Brain microvascular endothelial cell (primary cell): ENCODE data around the gene IL15RA.

Experiments used
- DNase-seq: peaks from one replicate; pipeline ENCODE4 v3.0.0-alpha.2; 2020
- H3K27ac ChIP-seq: fragments of 250-450 bp; sonication (Bioruptor Pico); 2 replicates; pipeline ENCODE4 v1.5.1; 2020; ENCODE audit warnings: mild to moderate bottlenecking, moderate library complexity
- H3K27me3 ChIP-seq: fragments of 250-450 bp; sonication (Bioruptor Pico); replicated peaks from 2 replicates; pipeline ENCODE4 v1.5.1; 2020; ENCODE audit warnings: mild to moderate bottlenecking
- H3K36me3 ChIP-seq: fragments of 250-450 bp; sonication (Bioruptor Pico); replicated peaks from 2 replicates; pipeline ENCODE4 v1.5.1; 2020; ENCODE audit warnings: mild to moderate bottlenecking
- H3K4me3 ChIP-seq: 2 replicates; pipeline ENCODE4 v1.5.1; 2011; ENCODE audit warnings: low read depth, mild to moderate bottlenecking, control low read depth, low read length, moderate library complexity
- CTCF ChIP-seq: IDR thresholded peaks from 2 replicates; pipeline ENCODE4 v1.5.1; 2011; ENCODE audit warnings: low read depth, mild to moderate bottlenecking, moderate library complexity, low read length, control low read depth, inconsistent platforms; ENCODE audit errors: missing control alignments
- in situ Hi-C: cut with HindIII; loops from 2 replicates; pipeline ENCODE4 v1.10.0; 2017; ENCODE audit warnings: low sequenced_read_pairs, low pct_ligation_motif_present

The IL15RA gene

GRCh38 chr10:5906651-5907050 lies 70.7 kb downstream of the IL15RA start:
- Histone ChIP-seq H3K36me3 (peaks cover 38% of the 10 kb centered on the region), H3K27ac (no peak overlapping the region)
- in situ Hi-C loops, result no loop called here

GRCh38 chr10:5905854-5906507 lies 71.4 kb downstream of the IL15RA start:
- Histone ChIP-seq H3K4me3 (no peak overlapping the region), H3K27me3 (no peaks in the 10 kb centered on the region), H3K27ac (no peak overlapping the region), H3K36me3 (peaks cover 33% of the 10 kb centered on the region)
- no peak for DNase-seq
- TF ChIP-seq CTCF, result no peak
- in situ Hi-C loops, result no loop called here

More at GRCh38 chr10:5906651-5907050, 70.7 kb downstream of the IL15RA start:
- DNase-seq, result no peak
- no peak for TF ChIP-seq CTCF
- H3K27me3 ChIP-seq, result no peaks in the 10 kb centered on the region
- H3K4me3 ChIP-seq, result no peak overlapping the region

- Histone ChIP-seq H3K4me3 (no peak overlapping the region), H3K36me3 (peaks cover 17% of the 10 kb centered on the region), H3K27me3 (no peaks in the 10 kb centered on the region), H3K27ac (no peak overlapping the region)
- no peak for TF ChIP-seq CTCF
- in situ Hi-C loops, result no loop called here
- DNase-seq, result no peak
Observed at GRCh38 chr10:5904227-5904626, 73.1 kb downstream of the IL15RA start.

GRCh38 chr10:5903563-5903962 lies 73.8 kb downstream of the IL15RA start:
- no peak overlapping the region for H3K4me3 ChIP-seq
- no peak for DNase-seq
- H3K27me3 ChIP-seq, result no peaks in the 10 kb centered on the region
- no peak for TF ChIP-seq CTCF
- in situ Hi-C loops, result no loop called here
- peaks cover 10% of the 10 kb centered on the region for H3K36me3 ChIP-seq
- H3K27ac ChIP-seq, result no peak overlapping the region

GRCh38 chr10:5902511-5903274 lies 74.7 kb downstream of the IL15RA start:
- no peaks in the 10 kb centered on the region for H3K27me3 ChIP-seq
- H3K36me3 ChIP-seq, result peaks cover 12% of the 10 kb centered on the region
- no peak for DNase-seq
- in situ Hi-C loops, result no loop called here
- H3K27ac ChIP-seq, result no peak overlapping the region
- no peak overlapping the region for H3K4me3 ChIP-seq
- no peak for TF ChIP-seq CTCF
